Coronary artery (tissue), 2 donors: Measurements from ENCODE around the gene OLIG2.

Experiments
- DNase-seq: peaks from one replicate; pipeline ENCODE4 v3.0.0-alpha.2; 2017; ENCODE audit warnings: low spot score
- H3K27ac ChIP-seq, 2 donors: fragments of 200-600 bp; sonication (generic); one replicate each; pipeline ENCODE4 v1.5.1; 2016 to 2019
- H3K4me3 ChIP-seq: fragments of 200-600 bp; sonication (generic); 2 replicates; pipeline ENCODE4 v1.5.1; 2016; ENCODE audit warnings: mild to moderate bottlenecking, moderate library complexity
- TF ChIP-seq, protein P1 (sequence below): fragments of 200-600 bp; sonication (generic); IDR thresholded peaks from one replicate; pipeline ENCODE4 v1.5.1; 2019; ENCODE audit warnings: antibody characterized with exemption

Gene OLIG2

DNA sequence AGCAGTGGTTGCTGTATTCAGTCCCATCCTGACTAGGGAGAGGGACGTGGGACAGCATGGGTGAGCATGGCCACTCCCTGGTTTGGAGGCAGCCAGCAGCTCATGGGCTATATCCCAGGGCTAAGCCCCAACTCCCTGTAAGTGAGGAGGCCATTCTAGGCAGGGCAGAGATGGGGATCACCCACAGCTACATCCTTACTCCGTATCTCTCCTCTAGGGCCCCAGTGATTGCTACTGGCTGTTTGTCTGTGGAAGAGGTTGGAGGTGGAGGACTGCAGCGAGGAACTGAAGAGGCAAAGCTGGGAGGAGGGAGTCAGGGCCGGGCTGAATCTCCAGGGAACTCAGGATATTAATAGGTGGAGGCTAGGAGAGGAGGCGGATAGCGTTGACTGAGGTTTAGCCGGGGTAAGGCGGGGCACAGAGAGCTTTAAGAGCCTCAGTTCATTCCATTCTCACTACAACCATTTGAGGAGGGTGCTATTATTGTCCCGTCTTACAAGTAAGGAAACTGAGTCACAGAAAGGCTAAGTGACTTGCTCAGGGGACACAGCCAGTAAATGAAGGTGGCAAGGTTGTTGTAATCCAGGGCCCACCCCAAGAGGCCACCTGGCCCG is 6.8 kb downstream of the OLIG2 start:
- Histone ChIP-seq H3K27ac (no peak overlapping the region), H3K4me3 (no peak overlapping the region)
- DNase-seq = no peak
- TF ChIP-seq, protein P1, sequence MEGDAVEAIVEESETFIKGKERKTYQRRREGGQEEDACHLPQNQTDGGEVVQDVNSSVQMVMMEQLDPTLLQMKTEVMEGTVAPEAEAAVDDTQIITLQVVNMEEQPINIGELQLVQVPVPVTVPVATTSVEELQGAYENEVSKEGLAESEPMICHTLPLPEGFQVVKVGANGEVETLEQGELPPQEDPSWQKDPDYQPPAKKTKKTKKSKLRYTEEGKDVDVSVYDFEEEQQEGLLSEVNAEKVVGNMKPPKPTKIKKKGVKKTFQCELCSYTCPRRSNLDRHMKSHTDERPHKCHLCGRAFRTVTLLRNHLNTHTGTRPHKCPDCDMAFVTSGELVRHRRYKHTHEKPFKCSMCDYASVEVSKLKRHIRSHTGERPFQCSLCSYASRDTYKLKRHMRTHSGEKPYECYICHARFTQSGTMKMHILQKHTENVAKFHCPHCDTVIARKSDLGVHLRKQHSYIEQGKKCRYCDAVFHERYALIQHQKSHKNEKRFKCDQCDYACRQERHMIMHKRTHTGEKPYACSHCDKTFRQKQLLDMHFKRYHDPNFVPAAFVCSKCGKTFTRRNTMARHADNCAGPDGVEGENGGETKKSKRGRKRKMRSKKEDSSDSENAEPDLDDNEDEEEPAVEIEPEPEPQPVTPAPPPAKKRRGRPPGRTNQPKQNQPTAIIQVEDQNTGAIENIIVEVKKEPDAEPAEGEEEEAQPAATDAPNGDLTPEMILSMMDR = no peak

DNA sequence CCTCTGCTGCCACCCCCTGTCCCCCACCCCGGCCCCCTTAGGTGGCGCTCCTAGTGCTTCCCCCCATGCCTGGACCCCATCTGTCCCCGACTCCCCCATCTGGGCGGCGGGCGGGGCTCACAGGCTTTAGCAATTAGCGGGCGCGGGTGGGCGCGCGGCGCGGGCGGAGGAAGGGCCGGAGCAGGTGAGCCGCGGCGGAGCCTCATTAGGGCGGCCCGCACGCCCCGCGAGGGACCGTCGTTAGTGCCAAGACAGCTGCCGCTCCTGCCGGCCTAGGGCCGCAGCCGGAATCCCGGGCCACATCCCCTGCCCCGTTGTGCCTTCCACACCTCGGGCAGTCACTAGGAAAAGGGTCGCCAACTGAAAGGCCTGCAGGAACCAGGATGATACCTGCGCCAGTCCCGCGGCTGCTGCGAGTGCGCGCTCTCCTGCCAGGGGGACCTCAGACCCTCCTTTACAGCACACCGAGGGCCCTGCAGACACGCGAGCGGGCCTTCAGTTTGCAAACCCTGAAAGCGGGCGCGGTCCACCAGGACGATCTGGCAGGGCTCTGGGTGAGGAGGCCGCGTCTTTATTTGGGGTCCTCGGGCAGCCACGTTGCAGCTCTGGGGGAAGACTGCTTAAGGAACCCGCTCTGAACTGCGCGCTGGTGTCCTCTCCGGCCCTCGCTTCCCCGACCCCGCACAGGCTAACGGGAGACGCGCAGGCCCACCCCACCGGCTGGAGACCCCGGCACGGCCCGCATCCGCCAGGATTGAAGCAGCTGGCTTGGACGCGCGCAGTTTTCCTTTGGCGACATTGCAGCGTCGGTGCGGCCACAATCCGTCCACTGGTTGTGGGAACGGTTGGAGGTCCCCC is 7.6 kb downstream of the OLIG2 start:
- TF ChIP-seq, protein P1 = no peak
- H3K4me3 ChIP-seq = no peak overlapping the region
- DNase-seq = no peak
- H3K27ac ChIP-seq = no peak overlapping the region

DNA sequence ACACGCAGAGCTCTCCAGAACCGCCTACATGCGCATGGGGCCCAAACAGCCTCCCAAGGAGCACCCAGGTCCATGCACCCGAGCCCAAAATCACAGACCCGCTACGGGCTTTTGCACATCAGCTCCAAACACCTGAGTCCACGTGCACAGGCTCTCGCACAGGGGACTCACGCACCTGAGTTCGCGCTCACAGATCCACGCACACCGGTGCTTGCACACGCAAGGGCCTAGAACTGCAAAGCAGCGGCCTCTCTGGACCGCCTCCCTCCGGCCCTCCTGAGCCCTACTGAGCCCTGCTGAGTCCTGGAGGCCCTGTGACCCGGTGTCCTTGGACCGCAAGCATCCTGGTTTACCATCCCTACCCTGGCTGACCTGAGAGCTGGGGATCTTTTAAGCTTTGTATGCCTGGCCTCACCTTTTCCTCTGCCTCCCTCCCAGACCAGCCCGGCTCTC is 8.3 kb downstream of the OLIG2 start:
- TF ChIP-seq, protein P1 = no peak
- no peak overlapping the region for H3K4me3 ChIP-seq

DNA sequence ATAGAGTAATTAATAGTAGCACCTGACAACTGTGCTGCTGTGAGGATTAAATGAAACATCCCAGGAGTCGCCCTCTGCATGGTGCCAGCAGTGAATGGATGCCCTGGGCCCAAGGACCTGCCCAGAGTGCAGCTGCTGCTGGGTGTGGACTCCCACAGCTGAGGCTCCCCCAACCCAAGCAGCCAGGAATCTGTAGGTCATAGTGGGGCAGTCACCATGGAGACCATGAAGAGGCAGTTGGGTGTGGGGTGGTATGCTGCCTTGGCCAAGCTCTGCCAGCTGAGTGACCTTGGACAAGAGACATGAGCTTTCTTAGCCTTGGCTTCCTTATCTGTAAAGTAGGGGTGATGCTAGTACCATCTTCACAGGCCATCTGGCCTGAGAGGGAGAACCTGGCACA is 9.4 kb downstream of the OLIG2 start:
- DNase-seq = no peak
- TF ChIP-seq, protein P1 = no peak

More for the DNA sequence above, 8.3 kb downstream of the OLIG2 start:
- no peak overlapping the region for H3K27ac ChIP-seq
- no peak for DNase-seq

DNA sequence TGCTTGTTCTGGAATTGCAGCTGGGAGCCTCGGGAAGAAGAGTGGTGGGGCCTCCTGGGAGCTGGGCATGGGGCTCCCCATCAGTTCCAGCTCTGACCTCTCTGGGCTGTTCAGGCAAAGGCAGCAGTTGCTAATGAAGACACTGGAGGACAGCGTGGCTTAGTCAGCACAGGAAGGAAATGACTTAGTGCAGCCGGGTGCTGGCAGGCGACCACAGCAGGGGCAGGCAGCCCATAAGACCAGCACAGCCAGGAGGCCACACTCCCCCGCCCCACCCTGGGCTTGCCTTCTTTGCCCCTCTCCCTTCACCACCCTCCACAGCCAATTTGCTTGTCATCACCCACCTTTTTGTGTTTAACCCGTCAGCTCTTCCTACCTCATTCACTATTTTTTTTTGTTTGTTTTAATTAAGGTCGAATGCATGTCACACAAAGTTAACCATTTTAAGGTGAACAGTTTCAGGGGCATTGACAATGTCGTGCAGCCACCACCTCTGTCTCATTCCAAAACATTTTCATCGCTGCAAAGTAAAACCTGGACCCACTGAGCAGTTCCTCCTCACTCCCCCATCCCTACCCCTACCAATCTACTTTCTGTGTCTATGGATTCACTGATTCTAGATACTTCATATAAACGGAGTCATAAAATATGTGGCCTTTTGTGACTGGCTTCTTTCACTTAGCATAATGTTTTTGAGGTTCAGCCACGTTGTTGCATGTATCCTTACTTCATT is 10.9 kb downstream of the OLIG2 start:
- no peak for DNase-seq
- H3K27ac ChIP-seq = no peak overlapping the region
- TF ChIP-seq, protein P1 = no peak
- no peak overlapping the region for H3K4me3 ChIP-seq

More for the DNA sequence above, 9.4 kb downstream of the OLIG2 start:
- H3K27ac ChIP-seq = no peak overlapping the region
- H3K4me3 ChIP-seq = no peak overlapping the region

DNA sequence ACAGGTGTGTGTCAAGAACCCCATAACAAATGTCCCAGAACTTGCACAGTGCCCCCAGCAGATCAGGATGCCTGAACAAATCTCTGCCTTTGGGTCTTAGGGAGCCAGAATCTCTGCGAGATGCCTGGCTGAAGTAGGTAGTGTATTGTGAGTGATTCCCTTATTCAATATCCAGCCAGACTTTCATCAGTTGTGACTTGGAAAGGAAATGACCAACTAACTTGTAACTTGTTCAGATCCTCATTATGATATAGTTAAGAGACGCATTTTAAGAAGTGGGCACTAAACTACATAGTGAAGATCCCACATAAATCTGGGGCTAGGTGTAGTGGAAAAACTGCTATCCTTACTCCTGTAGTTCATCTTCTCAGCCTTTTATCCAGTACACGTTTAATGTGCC is 11.8 kb downstream of the OLIG2 start:
- H3K4me3 ChIP-seq = no peak overlapping the region
- no peak for DNase-seq
- TF ChIP-seq, protein P1 = no peak
- no peak overlapping the region for H3K27ac ChIP-seq
